ENCODE results near the gene CAMTA1.

CAMTA1 gene

DNA sequence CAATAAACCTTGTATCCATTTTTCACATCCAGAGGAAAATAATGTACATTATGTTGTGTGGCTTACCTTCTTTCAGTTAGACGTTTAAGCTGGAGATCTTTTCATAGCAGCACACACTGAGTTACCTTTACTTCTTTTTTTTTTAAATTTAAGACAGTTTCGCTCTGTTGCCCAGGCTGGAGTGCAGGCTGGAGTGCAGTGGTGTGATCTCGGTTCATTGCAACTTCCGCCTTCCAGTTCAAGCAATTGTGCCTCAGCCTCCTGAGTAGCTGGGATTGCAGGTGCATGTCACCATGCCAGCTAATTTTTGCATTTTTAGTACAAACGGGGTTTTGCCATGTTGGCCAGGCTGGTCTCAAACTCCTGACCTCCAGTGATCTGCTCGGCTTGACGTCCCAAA, 7.4 kb upstream of the CAMTA1 start:
- TF ChIP-seq, protein P1, sequence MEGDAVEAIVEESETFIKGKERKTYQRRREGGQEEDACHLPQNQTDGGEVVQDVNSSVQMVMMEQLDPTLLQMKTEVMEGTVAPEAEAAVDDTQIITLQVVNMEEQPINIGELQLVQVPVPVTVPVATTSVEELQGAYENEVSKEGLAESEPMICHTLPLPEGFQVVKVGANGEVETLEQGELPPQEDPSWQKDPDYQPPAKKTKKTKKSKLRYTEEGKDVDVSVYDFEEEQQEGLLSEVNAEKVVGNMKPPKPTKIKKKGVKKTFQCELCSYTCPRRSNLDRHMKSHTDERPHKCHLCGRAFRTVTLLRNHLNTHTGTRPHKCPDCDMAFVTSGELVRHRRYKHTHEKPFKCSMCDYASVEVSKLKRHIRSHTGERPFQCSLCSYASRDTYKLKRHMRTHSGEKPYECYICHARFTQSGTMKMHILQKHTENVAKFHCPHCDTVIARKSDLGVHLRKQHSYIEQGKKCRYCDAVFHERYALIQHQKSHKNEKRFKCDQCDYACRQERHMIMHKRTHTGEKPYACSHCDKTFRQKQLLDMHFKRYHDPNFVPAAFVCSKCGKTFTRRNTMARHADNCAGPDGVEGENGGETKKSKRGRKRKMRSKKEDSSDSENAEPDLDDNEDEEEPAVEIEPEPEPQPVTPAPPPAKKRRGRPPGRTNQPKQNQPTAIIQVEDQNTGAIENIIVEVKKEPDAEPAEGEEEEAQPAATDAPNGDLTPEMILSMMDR (IDR thresholded peaks at IDR 0.05; ENCODE audit: borderline replicate concordance, control extremely low read depth, extremely low read depth, insufficient read depth, missing control alignments), result no peak
- DNase-seq (ENCODE audit: low spot score), result no peak
- in situ Hi-C loops (cut with MboI; ENCODE audit: low sequenced_read_pairs, unreplicated experiment), result no loop called here

DNA sequence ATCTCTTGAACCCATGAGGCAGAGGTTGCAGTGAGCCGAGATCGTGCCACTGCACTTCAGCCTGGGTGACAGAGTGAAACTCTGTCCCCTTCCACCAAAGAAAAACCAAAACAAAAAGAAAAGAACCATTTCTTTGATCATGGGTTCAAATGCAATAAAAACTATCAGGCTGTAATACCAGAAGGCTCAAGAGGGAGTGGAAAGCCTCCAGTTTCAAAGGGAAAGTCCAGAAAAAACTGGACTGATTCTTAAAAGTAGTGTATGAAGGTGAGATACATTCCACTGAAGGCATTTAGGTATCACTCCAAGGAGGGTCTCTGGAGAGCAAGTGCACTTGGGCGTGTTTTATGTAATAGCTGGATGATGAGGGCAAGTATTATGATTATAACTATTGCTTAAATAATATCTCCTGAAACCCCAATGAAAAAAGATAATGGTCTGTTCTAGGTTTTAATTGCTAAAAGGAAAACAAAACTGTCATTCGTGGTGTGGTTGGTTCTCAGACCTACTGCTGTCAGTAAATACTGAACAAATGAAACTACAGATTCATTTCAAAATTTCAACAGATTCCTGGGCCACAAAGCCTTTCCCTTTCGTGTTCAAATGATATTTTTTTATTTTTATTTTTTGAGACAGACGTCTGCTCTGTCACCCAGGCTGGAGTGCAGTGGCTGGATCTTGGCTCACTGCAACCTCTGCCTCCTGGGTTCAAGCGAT, 6.0 kb upstream of the CAMTA1 start:
- DNase-seq (ENCODE audit: low spot score), result peak; percentile 48
- in situ Hi-C loops (cut with MboI; ENCODE audit: low sequenced_read_pairs, unreplicated experiment), result no loop called here
- TF ChIP-seq, protein P1 (IDR thresholded peaks at IDR 0.05; ENCODE audit: borderline replicate concordance, control extremely low read depth, extremely low read depth, insufficient read depth, missing control alignments), result no peak

GRCh38 chr1:6782151-6782550, 3.1 kb upstream of the CAMTA1 start:
- in situ Hi-C loops (cut with MboI; ENCODE audit: low sequenced_read_pairs, unreplicated experiment), result no loop called here
- no peak for DNase-seq (ENCODE audit: low spot score)
- TF ChIP-seq, protein P1 (IDR thresholded peaks at IDR 0.05; ENCODE audit: borderline replicate concordance, control extremely low read depth, extremely low read depth, insufficient read depth, missing control alignments), result no peak

- in situ Hi-C loops (cut with MboI; ENCODE audit: low sequenced_read_pairs, unreplicated experiment), result no loop called here
- DNase-seq (ENCODE audit: low spot score), result no peak
- TF ChIP-seq, protein P1 (IDR thresholded peaks at IDR 0.05; ENCODE audit: borderline replicate concordance, control extremely low read depth, extremely low read depth, insufficient read depth, missing control alignments), result no peak
Measured at GRCh38 chr1:6783221-6783620, 2.0 kb upstream of the CAMTA1 start.

DNA sequence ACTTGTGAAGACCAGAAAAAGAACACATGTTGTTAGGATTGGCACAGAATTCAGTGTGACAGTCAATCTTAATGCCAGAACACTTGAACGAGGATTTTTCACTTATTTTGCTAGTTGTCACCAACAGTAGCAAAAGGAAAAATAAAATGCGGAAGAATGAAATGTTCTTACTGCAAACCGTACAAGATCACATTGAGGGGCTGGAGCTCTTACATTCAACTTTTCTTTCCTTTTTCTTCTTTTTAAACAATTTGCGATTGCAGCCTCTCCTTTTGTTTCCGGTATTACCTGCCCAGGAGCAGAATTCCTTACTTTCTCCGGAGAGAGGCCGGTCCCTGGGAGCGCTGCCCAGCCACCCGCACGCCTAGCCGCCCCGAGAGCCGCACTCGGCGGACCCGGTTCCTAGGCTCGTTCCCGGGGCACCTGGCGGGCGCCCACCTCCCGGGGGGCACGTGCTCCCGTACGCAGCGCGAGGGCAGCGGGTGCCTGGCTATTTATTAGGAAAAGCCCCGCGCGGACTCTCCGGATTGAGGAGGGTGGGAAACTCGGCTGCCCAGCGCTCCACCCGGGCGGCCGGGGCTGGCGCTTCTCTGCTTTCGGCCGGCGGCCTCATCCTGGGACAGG, 1.2 kb upstream of the CAMTA1 start:
- in situ Hi-C loops (cut with MboI; ENCODE audit: low sequenced_read_pairs, unreplicated experiment), result no loop called here
- TF ChIP-seq, protein P1 (IDR thresholded peaks at IDR 0.05; ENCODE audit: borderline replicate concordance, control extremely low read depth, extremely low read depth, insufficient read depth, missing control alignments), result no peak

GRCh38 chr1:6784560-6785317, 515 bp upstream of the CAMTA1 start:
- in situ Hi-C loops (cut with MboI; ENCODE audit: low sequenced_read_pairs, unreplicated experiment), result no loop called here
- TF ChIP-seq, protein P1 (IDR thresholded peaks at IDR 0.05; ENCODE audit: borderline replicate concordance, control extremely low read depth, extremely low read depth, insufficient read depth, missing control alignments), result no peak
- peak; percentile 99 for DNase-seq (ENCODE audit: low spot score)

More for the DNA sequence above, 1.2 kb upstream of the CAMTA1 start:
- DNase-seq (ENCODE audit: low spot score), result no peak
